ENCODE measurements around the gene BCL11A.

The BCL11A gene

GRCh38 chr2:60549238-60549927, 4.1 kb downstream of the BCL11A start:
- TF ChIP-seq, protein P1, sequence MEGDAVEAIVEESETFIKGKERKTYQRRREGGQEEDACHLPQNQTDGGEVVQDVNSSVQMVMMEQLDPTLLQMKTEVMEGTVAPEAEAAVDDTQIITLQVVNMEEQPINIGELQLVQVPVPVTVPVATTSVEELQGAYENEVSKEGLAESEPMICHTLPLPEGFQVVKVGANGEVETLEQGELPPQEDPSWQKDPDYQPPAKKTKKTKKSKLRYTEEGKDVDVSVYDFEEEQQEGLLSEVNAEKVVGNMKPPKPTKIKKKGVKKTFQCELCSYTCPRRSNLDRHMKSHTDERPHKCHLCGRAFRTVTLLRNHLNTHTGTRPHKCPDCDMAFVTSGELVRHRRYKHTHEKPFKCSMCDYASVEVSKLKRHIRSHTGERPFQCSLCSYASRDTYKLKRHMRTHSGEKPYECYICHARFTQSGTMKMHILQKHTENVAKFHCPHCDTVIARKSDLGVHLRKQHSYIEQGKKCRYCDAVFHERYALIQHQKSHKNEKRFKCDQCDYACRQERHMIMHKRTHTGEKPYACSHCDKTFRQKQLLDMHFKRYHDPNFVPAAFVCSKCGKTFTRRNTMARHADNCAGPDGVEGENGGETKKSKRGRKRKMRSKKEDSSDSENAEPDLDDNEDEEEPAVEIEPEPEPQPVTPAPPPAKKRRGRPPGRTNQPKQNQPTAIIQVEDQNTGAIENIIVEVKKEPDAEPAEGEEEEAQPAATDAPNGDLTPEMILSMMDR (IDR thresholded peaks at IDR 0.05; ENCODE audit: low read depth, low read length): no peak
- DNase-seq (ENCODE audit: low read depth in 2 of 2): no peak
- peak overlapping the region; percentile 67 to 72 for H3K4me3 ChIP-seq (replicated peaks in 1 of 2; ENCODE audit: low read depth in 2 of 2, low read length in 2 of 2)

DNA sequence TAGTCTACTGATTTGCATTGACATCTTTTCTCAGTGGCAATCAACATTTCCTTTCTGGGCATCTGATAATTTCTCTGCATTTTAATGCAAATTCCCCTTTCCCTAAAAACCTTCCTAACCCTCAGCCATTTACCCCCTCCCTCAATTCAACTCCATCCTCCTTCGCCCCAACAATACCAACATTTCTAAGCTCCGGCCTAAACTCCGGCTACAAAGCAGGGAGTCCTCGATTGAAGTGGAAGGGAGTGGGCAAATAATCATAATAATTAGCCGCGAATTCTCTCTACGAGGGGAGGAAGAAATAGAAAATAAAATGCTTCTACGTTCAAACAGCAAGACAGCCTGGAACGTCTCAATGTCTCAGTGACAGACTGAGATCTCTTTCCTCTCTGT, 4.6 kb downstream of the BCL11A start:
- TF ChIP-seq, protein P1 (IDR thresholded peaks at IDR 0.05; ENCODE audit: low read depth, low read length): no peak
- no peak overlapping the region for H3K4me3 ChIP-seq (replicated peaks in 1 of 2; ENCODE audit: low read depth in 2 of 2, low read length in 2 of 2)
- no peak for DNase-seq (ENCODE audit: low read depth in 2 of 2)

GRCh38 chr2:60548311-60548710, 5.1 kb downstream of the BCL11A start:
- no peak for DNase-seq (ENCODE audit: low read depth in 2 of 2)
- H3K4me3 ChIP-seq (replicated peaks in 1 of 2; ENCODE audit: low read depth in 2 of 2, low read length in 2 of 2): no peak overlapping the region
- TF ChIP-seq, protein P1 (IDR thresholded peaks at IDR 0.05; ENCODE audit: low read depth, low read length): no peak

GRCh38 chr2:60547841-60548240, 5.6 kb downstream of the BCL11A start:
- TF ChIP-seq, protein P1 (IDR thresholded peaks at IDR 0.05; ENCODE audit: low read depth, low read length): no peak
- no peak overlapping the region for H3K4me3 ChIP-seq (replicated peaks in 1 of 2; ENCODE audit: low read depth in 2 of 2, low read length in 2 of 2)
- DNase-seq (ENCODE audit: low read depth in 2 of 2): no peak

DNA sequence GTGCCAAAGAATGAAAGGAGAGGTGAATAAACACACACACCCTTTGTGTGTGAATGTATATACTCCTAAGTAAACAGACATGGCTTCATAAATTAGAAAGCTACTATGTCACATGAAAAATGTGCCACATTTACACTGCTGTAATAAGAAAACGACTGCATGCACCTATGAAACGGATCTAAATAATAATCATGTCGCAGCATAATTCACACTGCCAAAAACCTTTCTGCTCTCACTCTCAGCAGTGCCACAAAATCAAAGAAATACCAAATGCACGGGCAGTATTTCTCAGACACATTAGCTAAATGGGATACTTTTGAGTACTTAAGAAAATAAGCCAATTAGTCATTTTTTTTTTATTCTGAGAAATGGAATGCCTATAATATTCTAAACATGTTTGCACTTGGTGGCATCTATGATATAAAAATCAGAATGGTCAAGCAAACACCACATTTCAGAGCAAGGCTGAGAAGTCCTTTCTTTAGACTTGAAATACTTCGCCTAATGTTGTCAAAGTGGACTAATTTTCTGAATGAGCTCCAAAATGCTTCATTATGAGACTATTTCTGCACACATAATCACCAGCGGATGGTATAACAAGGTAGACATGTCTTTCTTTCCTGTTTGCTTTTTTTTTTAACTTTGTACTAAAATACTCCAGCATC, 6.6 kb downstream of the BCL11A start:
- no peak for DNase-seq (ENCODE audit: low read depth in 2 of 2)
- H3K4me3 ChIP-seq (replicated peaks in 1 of 2; ENCODE audit: low read depth in 2 of 2, low read length in 2 of 2): no peak overlapping the region
- TF ChIP-seq, protein P1 (IDR thresholded peaks at IDR 0.05; ENCODE audit: low read depth, low read length): no peak

- H3K4me3 ChIP-seq (replicated peaks in 1 of 2; ENCODE audit: low read depth in 2 of 2, low read length in 2 of 2): no peak overlapping the region
- TF ChIP-seq, protein P1 (IDR thresholded peaks at IDR 0.05; ENCODE audit: low read depth, low read length): no peak
- no peak for DNase-seq (ENCODE audit: low read depth in 2 of 2)
These were observed 8.4 kb downstream of the BCL11A start for GRCh38 chr2:60544954-60545560.

All from cardiac fibroblast (primary cell).